ENCODE measurements around the gene RBSN. TPM values are rescaled to one million over a fixed set of nuclear protein-coding genes. Genes with fewer than 3 reads are reported as not detected.

Gene RBSN
- total RNA-seq, 3 donors from 2014 or later = 16.5 to 36.8 (median 18.2) TPM

- DNase-seq = no peak
- Histone ChIP-seq H3K36me3 (ENCODE audit: low read depth) (no peaks in the 10 kb centered on the region), H3K9me3 (no peaks in the 10 kb centered on the region), H3K4me3 (no peak overlapping the region), H3K4me1 (ENCODE audit: low read depth) (no peaks in the 10 kb centered on the region)
- TF ChIP-seq, protein P1, sequence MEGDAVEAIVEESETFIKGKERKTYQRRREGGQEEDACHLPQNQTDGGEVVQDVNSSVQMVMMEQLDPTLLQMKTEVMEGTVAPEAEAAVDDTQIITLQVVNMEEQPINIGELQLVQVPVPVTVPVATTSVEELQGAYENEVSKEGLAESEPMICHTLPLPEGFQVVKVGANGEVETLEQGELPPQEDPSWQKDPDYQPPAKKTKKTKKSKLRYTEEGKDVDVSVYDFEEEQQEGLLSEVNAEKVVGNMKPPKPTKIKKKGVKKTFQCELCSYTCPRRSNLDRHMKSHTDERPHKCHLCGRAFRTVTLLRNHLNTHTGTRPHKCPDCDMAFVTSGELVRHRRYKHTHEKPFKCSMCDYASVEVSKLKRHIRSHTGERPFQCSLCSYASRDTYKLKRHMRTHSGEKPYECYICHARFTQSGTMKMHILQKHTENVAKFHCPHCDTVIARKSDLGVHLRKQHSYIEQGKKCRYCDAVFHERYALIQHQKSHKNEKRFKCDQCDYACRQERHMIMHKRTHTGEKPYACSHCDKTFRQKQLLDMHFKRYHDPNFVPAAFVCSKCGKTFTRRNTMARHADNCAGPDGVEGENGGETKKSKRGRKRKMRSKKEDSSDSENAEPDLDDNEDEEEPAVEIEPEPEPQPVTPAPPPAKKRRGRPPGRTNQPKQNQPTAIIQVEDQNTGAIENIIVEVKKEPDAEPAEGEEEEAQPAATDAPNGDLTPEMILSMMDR (IDR thresholded peaks at IDR 0.05) = no peak
- intact Hi-C loops (cut with DNase I, micrococcal nuclease) = no loop called here
- ATAC-seq = no peak
Observed at GRCh38 chr3:15121936-15122335, 23.0 kb upstream of the RBSN start.

DNA sequence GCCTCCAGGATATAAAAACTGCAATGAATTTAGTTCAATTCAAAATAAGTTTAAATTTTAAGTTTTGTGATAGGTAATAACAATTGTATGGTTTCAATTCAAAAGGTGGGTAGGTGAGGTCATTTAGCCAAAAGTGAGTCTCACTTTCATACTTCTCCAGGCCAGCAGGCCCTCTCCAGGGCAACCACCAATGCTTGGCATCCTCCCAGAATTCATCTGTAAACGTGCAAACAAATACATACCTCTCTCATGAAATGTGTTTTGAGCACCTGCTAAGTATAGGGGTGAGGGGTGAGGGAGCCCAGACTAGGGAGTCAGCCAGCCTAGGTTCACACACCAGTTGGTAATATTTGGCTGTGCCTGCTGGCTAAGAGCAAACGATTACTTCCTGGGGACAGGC, 22.0 kb upstream of the RBSN start:
- DNase-seq = no peak

DNA sequence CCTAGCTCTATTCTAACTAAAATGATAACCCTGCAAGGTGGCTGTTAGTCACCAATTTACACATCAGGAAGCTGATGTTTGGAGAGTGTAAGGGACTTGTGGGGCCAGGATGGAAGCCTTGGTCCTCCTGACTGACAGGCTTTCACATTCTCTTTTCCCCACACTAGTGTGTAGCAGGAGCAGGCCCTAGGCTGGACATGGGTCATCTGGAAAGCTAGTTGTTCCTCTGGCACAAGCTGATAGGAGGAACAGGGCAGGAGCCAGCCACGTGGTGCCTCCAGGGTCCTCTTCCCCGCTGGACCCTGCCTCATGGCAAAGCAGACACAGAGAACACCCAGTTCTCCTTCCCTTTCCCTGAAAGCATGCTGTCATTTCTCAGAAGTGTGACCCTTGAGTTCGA, 18.1 kb upstream of the RBSN start:
- H3K9me3 ChIP-seq = no peaks in the 10 kb centered on the region
- intact Hi-C loops (cut with DNase I, micrococcal nuclease) = no loop called here
- ATAC-seq = no peak
- no peaks in the 10 kb centered on the region for H3K4me1 ChIP-seq (ENCODE audit: low read depth)
- TF ChIP-seq, protein P1 (IDR thresholded peaks at IDR 0.05) = no peak
- no peaks in the 10 kb centered on the region for H3K36me3 ChIP-seq (ENCODE audit: low read depth)
- DNase-seq = no peak
- no peak overlapping the region for H3K4me3 ChIP-seq

More for the DNA sequence above, 22.0 kb upstream of the RBSN start:
- H3K9me3 ChIP-seq = no peaks in the 10 kb centered on the region
- intact Hi-C loops (cut with DNase I, micrococcal nuclease) = no loop called here
- H3K4me3 ChIP-seq = no peak overlapping the region
- H3K4me1 ChIP-seq (ENCODE audit: low read depth) = no peaks in the 10 kb centered on the region
- ATAC-seq = no peak
- H3K36me3 ChIP-seq (ENCODE audit: low read depth) = no peaks in the 10 kb centered on the region
- TF ChIP-seq, protein P1 (IDR thresholded peaks at IDR 0.05) = no peak

DNA sequence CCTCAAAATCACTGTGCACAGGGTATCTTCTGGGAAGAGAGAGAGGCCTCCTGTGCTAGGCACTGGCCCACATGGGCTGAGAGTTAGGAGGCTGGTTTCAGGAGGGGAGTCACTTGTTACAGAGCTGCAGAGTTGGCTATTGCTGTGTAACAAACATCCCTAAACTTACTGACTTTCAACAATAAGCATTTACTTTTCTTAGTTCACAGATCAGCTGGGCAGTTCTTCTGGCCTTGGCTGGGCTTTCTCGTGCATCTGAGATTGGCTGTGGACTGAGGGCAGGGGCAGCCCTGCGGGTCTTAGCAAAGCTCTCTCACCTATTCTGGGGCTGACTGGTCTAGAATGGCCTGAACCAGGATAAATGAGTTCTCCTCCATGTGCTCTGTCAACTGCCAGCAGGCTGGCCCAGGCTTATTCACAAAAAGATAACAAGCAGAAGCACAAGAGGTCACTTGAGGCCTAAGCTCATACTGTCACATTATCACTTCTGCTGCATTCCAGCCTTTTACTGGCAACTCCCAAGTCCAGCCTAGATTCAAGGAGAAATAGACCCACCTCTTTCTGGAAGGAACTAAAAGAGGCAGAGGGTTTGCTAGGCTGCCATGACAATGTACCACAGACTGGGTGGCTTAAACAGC, 17.2 kb upstream of the RBSN start:
- Histone ChIP-seq H3K36me3 (ENCODE audit: low read depth) (no peaks in the 10 kb centered on the region), H3K4me3 (no peak overlapping the region), H3K9me3 (no peaks in the 10 kb centered on the region), H3K4me1 (ENCODE audit: low read depth) (no peaks in the 10 kb centered on the region)
- ATAC-seq = no peak
- TF ChIP-seq, protein P1 (IDR thresholded peaks at IDR 0.05) = no peak
- intact Hi-C loops (cut with DNase I, micrococcal nuclease) = no loop called here
- no peak for DNase-seq

DNA sequence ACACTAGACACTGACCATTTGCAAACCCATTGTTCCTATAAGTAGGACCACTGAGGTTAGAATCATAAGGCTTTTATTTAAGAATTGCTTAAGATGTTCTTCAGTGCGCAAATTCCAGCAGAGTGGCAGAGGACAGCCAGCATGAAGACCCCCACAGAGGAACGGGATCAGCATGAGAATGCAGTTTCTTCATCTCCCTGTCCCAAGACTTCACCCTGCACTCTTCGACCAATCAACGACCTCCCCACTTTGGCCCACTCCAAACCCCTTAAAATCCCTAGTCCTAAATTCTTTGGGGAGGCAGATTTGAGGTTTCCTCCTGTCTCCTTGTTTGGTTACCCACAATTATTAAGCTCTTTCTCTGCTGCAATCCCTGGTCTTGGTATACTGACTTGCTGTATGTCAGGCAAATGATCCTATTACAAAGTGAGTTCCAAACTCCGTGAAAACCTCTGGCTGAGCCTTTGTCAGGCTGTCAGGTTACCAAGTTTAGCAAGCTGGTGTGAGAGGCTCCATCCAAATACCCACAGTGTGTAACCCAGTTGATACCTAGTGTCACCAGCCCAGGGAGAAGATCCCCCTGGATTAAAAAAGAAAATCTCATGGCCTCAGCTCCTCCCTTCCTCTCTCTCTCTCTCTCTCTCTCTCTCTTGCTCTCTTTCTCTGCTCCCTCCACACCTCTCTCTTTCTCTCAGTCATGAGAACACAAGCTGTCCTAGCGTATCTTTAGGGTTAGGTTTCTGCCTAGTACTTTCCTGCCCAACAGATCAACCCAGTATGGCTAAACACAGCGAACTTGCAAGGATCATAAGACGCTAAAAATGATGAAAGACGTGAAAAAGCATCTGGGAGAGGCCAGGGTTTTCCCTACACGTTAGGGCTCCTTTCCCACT, 15.8 kb upstream of the RBSN start:
- Histone ChIP-seq H3K36me3 (ENCODE audit: low read depth) (no peaks in the 10 kb centered on the region), H3K4me3 (no peak overlapping the region), H3K4me1 (ENCODE audit: low read depth) (no peaks in the 10 kb centered on the region), H3K9me3 (no peaks in the 10 kb centered on the region)
- DNase-seq (no peak), ATAC-seq (no peak)
- TF ChIP-seq, protein P1 (IDR thresholded peaks at IDR 0.05) = no peak
- intact Hi-C loops (cut with DNase I, micrococcal nuclease) = no loop called here

Data from mucosa of descending colon (tissue), 3 donors.